ENCODE measurements around the gene TBC1D22A. TPM values are rescaled to one million over a fixed set of nuclear protein-coding genes. Genes with fewer than 3 reads are reported as not detected.
A peak's percentile ranks its signal among the peaks of the same experiment; 100 is the strongest.

The TBC1D22A gene
- total RNA-seq, 1 experiment from 2014 or later, result 20.9 TPM

DNA sequence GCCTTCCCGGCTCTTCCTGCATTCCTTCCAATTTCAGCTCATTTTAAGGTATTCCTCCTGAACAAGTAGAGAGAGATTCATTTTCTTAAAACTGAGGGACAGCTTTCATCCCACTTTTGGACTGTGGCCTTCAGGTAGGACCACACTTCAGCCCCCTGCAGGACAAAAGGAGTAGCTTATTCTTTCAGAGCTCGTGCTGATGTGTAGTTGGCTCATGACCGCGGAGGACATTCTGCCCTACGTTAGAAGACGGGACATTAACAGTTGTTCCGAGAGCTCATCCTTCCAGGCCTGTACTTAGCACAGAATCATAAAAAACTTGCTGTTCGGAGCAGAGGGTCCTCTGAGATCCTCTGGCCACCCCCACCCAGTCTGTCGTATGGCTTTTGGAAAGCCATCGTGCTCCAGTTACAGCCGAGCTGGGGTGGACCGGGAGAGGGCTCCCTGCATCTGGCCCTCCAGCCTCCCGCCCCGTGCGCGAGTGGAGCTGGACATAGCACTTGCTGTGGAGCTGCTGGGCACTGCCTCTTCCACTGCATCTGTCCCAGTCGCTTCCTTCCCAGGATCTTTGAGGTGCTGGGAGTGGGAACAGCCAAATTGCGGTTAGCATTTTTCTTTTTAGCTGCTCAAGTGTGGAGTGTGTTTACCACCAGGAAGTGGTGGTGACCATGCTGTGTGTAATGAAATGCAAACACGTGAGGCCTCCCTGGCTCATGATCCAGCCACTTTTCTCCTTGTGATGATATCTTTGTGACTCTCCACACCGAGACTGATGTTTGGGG, 250.3 kb downstream of the TBC1D22A start:
- H3K9me3 ChIP-seq (ENCODE audit: control insufficient read depth in 1 of 2, insufficient read depth in 1 of 2, low read depth in 1 of 2, low read length in 2 of 2), result no peaks in the 10 kb centered on the region
- no peak overlapping the region for H3K4me3 ChIP-seq (replicated peaks in 1 of 2; ENCODE audit: low read depth in 1 of 2, low read length in 2 of 2)
- H3K27ac ChIP-seq (ENCODE audit: low read depth, low read length), result no peak overlapping the region
- BruUV-seq (replicated peaks), result no TSS peak
- H2AFZ ChIP-seq (ENCODE audit: low read depth, low read length, poor library complexity, severe bottlenecking), result no peak overlapping the region
- no peak overlapping the region for H3K9ac ChIP-seq (ENCODE audit: low read length)
- RAD21 ChIA-PET (ENCODE audit: low non-redundant PET in 1 of 2, low total read pairs in 2 of 2, uncharacterized antibody in 2 of 2, unreplicated experiment in 2 of 2), result no interaction called here
- POLR2A ChIA-PET, result no interaction called here
- H3K79me2 ChIP-seq (ENCODE audit: insufficient read depth, low read length), result no peaks in the 10 kb centered on the region
- no peaks in the 10 kb centered on the region for H4K20me1 ChIP-seq (ENCODE audit: insufficient read depth)
- H3K4me2 ChIP-seq (ENCODE audit: low read length), result no peak overlapping the region
- TF ChIP-seq, protein P1, sequence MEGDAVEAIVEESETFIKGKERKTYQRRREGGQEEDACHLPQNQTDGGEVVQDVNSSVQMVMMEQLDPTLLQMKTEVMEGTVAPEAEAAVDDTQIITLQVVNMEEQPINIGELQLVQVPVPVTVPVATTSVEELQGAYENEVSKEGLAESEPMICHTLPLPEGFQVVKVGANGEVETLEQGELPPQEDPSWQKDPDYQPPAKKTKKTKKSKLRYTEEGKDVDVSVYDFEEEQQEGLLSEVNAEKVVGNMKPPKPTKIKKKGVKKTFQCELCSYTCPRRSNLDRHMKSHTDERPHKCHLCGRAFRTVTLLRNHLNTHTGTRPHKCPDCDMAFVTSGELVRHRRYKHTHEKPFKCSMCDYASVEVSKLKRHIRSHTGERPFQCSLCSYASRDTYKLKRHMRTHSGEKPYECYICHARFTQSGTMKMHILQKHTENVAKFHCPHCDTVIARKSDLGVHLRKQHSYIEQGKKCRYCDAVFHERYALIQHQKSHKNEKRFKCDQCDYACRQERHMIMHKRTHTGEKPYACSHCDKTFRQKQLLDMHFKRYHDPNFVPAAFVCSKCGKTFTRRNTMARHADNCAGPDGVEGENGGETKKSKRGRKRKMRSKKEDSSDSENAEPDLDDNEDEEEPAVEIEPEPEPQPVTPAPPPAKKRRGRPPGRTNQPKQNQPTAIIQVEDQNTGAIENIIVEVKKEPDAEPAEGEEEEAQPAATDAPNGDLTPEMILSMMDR (IDR thresholded peaks at IDR 0.05 in 2 of 3, conservative IDR thresholded peaks at IDR 0.05 in 1 of 3; ENCODE audit: borderline replicate concordance in 1 of 3, insufficient read depth in 1 of 3, low read depth in 2 of 3, low read length in 2 of 3), result peak in 2 of 3 experiments; percentile 28 to 35; a peak in 3 of 6 replicates
- TF ChIP-seq RAD21 (IDR thresholded peaks at IDR 0.05; ENCODE audit: low read depth) (no peak), SRF (IDR thresholded peaks at IDR 0.05; ENCODE audit: low read depth) (no peak), FOSL1 (IDR thresholded peaks at IDR 0.05; ENCODE audit: low read depth) (no peak), CBX3 (IDR thresholded peaks at IDR 0.05; ENCODE audit: low read depth) (no peak), SP1 (IDR thresholded peaks at IDR 0.05; ENCODE audit: low read depth) (no peak)
- TF ChIP-seq, protein P2, sequence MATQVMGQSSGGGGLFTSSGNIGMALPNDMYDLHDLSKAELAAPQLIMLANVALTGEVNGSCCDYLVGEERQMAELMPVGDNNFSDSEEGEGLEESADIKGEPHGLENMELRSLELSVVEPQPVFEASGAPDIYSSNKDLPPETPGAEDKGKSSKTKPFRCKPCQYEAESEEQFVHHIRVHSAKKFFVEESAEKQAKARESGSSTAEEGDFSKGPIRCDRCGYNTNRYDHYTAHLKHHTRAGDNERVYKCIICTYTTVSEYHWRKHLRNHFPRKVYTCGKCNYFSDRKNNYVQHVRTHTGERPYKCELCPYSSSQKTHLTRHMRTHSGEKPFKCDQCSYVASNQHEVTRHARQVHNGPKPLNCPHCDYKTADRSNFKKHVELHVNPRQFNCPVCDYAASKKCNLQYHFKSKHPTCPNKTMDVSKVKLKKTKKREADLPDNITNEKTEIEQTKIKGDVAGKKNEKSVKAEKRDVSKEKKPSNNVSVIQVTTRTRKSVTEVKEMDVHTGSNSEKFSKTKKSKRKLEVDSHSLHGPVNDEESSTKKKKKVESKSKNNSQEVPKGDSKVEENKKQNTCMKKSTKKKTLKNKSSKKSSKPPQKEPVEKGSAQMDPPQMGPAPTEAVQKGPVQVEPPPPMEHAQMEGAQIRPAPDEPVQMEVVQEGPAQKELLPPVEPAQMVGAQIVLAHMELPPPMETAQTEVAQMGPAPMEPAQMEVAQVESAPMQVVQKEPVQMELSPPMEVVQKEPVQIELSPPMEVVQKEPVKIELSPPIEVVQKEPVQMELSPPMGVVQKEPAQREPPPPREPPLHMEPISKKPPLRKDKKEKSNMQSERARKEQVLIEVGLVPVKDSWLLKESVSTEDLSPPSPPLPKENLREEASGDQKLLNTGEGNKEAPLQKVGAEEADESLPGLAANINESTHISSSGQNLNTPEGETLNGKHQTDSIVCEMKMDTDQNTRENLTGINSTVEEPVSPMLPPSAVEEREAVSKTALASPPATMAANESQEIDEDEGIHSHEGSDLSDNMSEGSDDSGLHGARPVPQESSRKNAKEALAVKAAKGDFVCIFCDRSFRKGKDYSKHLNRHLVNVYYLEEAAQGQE (IDR thresholded peaks at IDR 0.05; ENCODE audit: low read depth), result no peak
- DNase-seq (ENCODE audit: low read depth, low spot score) (no peak), ATAC-seq (peak; percentile 62; the same call in 1 of the 2 replicates)
- CTCF ChIA-PET, result interaction anchor here (1.0 kb wide), 1 partner anchor 167 kb away, joined by 3 read pairs; no protein-coding TSS in a partner anchor
- H3K4me1 ChIP-seq (ENCODE audit: control insufficient read depth in 1 of 2, insufficient read depth in 2 of 2, low read length in 2 of 2), result no peaks in the 10 kb centered on the region
- intact Hi-C loops (cut with micrococcal nuclease), result no loop called here
- no peaks in the 10 kb centered on the region for H3K9me2 ChIP-seq (ENCODE audit: insufficient read depth)
- peaks cover 0 to 3% of the 10 kb centered on the region in 2 experiments; a peak in 1 of 4 replicates for H3K36me3 ChIP-seq (ENCODE audit: control insufficient read depth in 1 of 2, insufficient read depth in 2 of 2, low read length in 2 of 2)
- no peaks in the 10 kb centered on the region for H3K27me3 ChIP-seq (ENCODE audit: insufficient read depth, low read length)
